ENCODE data around the gene ABR. TPM values are rescaled to one million over a fixed set of nuclear protein-coding genes. Genes with fewer than 3 reads are reported as not detected.

The ABR gene
- total and polyA plus RNA-seq, 7 donors: 30.4 to 146 (median 79.3) TPM

DNA sequence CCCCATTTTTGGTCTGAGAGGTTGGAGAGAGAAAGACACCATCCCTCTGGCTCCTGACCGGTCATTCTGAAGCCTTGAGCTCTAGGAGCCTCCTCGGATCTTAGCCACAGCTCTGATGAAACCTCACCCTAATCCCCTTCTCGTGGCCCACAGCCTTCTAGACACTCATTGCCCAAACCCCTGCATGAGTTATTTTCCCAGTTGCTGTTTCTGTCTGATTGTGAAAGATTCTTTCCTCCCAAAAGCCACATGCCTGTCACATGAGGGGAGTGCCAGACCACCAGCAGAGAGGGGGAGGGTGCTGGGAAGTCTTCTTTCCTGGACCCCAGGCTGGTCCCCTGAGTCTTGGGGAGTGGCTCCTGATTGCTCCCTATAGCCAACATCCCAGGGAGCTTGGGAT lies 17.6 kb upstream of the ABR start:
- 37 to 77% methylated on average over 3 of the region's 3 CpGs for WGBS, 2 donors
- Histone ChIP-seq H3K27me3 (peaks cover 0 to 5% (median 0%) of the 10 kb centered on the region in 3 donors), H3K27ac (peak overlapping the region; percentile 44 to 63 (median 58)), H3K4me1 (peaks cover 0 to 5% (median 0%) of the 10 kb centered on the region in 4 donors), H3K36me3 (no peaks in the 10 kb centered on the region), H3K9me3 (no peaks in the 10 kb centered on the region), H3K4me3 (no peak overlapping the region)
- DNase-seq: peak; percentile 83
- TF ChIP-seq POLR2A (IDR thresholded peaks at IDR 0.05) (no peak), EP300 (IDR thresholded peaks at IDR 0.05) (peak in 1 of 4 donors; percentile 38), POLR2AphosphoS5 (IDR thresholded peaks at IDR 0.05) (peak in 3 of 4 donors; percentile 15 to 68 (median 46))
- TF ChIP-seq, protein P1, sequence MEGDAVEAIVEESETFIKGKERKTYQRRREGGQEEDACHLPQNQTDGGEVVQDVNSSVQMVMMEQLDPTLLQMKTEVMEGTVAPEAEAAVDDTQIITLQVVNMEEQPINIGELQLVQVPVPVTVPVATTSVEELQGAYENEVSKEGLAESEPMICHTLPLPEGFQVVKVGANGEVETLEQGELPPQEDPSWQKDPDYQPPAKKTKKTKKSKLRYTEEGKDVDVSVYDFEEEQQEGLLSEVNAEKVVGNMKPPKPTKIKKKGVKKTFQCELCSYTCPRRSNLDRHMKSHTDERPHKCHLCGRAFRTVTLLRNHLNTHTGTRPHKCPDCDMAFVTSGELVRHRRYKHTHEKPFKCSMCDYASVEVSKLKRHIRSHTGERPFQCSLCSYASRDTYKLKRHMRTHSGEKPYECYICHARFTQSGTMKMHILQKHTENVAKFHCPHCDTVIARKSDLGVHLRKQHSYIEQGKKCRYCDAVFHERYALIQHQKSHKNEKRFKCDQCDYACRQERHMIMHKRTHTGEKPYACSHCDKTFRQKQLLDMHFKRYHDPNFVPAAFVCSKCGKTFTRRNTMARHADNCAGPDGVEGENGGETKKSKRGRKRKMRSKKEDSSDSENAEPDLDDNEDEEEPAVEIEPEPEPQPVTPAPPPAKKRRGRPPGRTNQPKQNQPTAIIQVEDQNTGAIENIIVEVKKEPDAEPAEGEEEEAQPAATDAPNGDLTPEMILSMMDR (IDR thresholded peaks at IDR 0.05): no peak
- intact Hi-C loops (cut with DNase I): no loop called here

DNA sequence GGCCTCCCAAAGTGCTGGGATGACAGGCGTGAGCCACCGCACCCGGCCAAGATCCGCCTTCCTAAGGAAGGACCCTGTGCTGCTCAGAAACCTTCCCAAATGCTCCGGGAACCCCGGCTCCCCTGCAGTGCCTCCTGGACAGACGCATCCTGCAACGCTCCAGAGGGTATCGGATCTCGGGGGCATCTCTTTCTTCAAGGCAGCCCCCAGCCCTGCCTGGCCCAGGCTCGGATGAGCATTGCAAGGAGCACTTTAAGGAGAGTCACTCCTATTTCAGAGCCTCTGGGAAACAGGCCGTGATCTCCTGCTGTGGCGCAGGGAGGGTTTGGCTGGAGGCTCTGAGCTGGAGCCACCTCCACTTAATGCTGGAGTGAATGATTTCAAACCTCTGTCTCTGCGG lies 17.2 kb upstream of the ABR start:
- peaks cover 0 to 5% (median 0%) of the 10 kb centered on the region in 3 donors for H3K27me3 ChIP-seq
- TF ChIP-seq POLR2AphosphoS5 (IDR thresholded peaks at IDR 0.05) (no peak), POLR2A (IDR thresholded peaks at IDR 0.05) (no peak), EP300 (IDR thresholded peaks at IDR 0.05) (no peak)
- TF ChIP-seq, protein P1 (IDR thresholded peaks at IDR 0.05): no peak
- DNase-seq: no peak
- intact Hi-C loops (cut with DNase I): no loop called here
- peaks cover 0 to 5% (median 0%) of the 10 kb centered on the region in 4 donors for H3K4me1 ChIP-seq
- no peaks in the 10 kb centered on the region for H3K36me3 ChIP-seq
- H3K27ac ChIP-seq: peak overlapping the region; percentile 17 to 59 (median 45)
- H3K9me3 ChIP-seq: no peaks in the 10 kb centered on the region
- 87 to 94% methylated on average over 14 of the region's 14 CpGs for WGBS, 2 donors
- H3K4me3 ChIP-seq: no peak overlapping the region

DNA sequence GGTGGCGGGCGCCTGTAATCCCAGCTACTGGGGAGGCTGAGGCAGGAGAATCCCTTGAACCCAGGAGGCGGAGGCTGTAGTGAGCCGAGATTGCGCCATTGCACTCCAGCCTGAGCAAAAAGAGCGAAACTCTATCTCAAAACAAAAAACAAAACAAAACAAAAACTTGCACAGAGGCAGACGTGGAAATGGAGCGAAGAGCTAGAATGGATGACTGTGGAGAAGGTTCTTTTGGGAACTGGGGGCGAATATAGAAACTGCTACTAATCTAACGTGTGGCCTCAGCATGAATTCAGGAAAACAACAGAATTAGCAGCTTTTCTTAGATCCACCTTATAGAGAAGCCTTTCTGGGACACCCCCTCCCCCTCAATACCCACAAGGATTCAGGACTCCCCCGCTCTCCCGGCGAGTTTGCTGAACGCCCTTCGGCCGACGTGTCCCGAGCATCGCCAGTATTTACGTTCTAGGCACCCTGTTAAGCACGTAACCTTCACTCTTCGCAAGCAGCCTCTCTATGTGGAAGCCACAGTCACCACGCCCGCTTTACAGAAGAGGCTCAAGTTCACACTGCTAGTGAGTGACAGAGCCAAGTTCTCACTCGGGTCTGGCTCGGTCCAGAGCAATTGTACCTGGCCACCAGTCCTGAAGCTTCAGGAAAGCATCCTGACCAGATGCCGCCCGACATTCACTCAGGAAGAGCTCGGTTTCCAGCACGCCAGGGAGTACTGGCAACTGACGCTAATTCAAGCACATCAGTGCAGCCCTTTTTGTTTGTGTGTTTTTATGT lies 13.3 kb upstream of the ABR start:
- Histone ChIP-seq H3K27me3 (peaks cover 0 to 5% (median 0%) of the 10 kb centered on the region in 3 donors), H3K4me1 (peaks cover 0 to 22% (median 16%) of the 10 kb centered on the region in 4 donors), H3K27ac (no peak overlapping the region), H3K4me3 (no peak overlapping the region), H3K36me3 (no peaks in the 10 kb centered on the region), H3K9me3 (no peaks in the 10 kb centered on the region)
- 83% methylated on average over 31 of the region's 31 CpGs for WGBS, 2 donors
- TF ChIP-seq POLR2AphosphoS5 (IDR thresholded peaks at IDR 0.05) (no peak), POLR2A (IDR thresholded peaks at IDR 0.05) (no peak), EP300 (IDR thresholded peaks at IDR 0.05) (no peak)
- TF ChIP-seq, protein P1 (IDR thresholded peaks at IDR 0.05): no peak
- intact Hi-C loops (cut with DNase I): no loop called here
- no peak for DNase-seq

DNA sequence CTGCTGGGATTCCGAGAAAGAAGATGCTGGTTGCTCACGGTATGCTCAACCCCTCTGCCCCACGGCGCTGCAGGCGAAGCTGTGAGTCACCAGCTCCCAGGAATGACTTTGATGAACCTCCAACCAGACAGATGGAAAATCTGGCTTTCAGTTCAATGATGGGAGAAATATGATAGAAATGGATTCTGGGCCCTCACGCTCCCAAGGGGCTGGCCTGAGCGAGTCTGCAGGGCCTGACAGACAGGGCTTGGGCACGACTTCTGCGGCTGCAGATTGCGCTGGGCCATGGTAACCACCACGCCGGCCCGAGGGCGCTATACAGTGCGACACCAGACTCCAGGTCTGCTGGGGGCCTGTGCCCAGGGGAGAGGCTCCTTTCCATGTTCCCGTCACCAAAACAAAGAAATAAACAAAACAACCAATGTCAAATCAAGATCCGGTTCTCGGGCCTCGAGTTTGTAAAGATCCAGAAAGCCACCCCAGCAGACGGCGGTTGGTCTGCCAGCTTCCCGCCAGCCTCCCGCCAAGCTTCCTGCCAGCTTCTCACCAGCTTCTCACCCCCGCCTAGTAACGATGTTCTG lies 11.1 kb upstream of the ABR start:
- Histone ChIP-seq H3K9me3 (no peaks in the 10 kb centered on the region), H3K27ac (no peak overlapping the region), H3K4me3 (no peak overlapping the region), H3K4me1 (peaks cover 0 to 39% (median 37%) of the 10 kb centered on the region in 4 donors), H3K36me3 (no peaks in the 10 kb centered on the region), H3K27me3 (peaks cover 0 to 5% (median 0%) of the 10 kb centered on the region in 3 donors)
- DNase-seq: no peak
- 89% methylated on average over 25 of the region's 25 CpGs for WGBS, 2 donors
- no peak for TF ChIP-seq EP300 (IDR thresholded peaks at IDR 0.05)
- TF ChIP-seq, protein P1 (IDR thresholded peaks at IDR 0.05): no peak
- TF ChIP-seq POLR2AphosphoS5 (IDR thresholded peaks at IDR 0.05): no peak
- TF ChIP-seq POLR2A (IDR thresholded peaks at IDR 0.05): no peak
- intact Hi-C loops (cut with DNase I): no loop called here
